ENCODE data around the gene TBC1D3B.
"Not testable (repeated sequence)": the region's sequence is repeated elsewhere in the genome, so short reads cannot be mapped to it uniquely, and the experiment has no call there.

Gene TBC1D3B

GRCh38 chr17:36198831-36199465 lies 22.5 kb upstream of the TBC1D3B start:
- DNase-seq = no peak

- no peak for DNase-seq
Observed at GRCh38 chr17:36197387-36197703, 20.9 kb upstream of the TBC1D3B start.

- DNase-seq = no peak
Observed at GRCh38 chr17:36196131-36196486, 19.7 kb upstream of the TBC1D3B start.

- no peak for DNase-seq
Observed at GRCh38 chr17:36195434-36196130, 19.1 kb upstream of the TBC1D3B start.

GRCh38 chr17:36194832-36195433 lies 18.5 kb upstream of the TBC1D3B start:
- not testable (repeated sequence) for DNase-seq

- not testable (repeated sequence) for DNase-seq
Observed at GRCh38 chr17:36194147-36194831, 17.9 kb upstream of the TBC1D3B start.

GRCh38 chr17:36193216-36193775 lies 16.9 kb upstream of the TBC1D3B start:
- DNase-seq = no peak

GRCh38 chr17:36190549-36191330 lies 14.3 kb upstream of the TBC1D3B start:
- DNase-seq = not testable (repeated sequence)

- not testable (repeated sequence) for DNase-seq
Observed at GRCh38 chr17:36189993-36190392, 13.6 kb upstream of the TBC1D3B start.

GRCh38 chr17:36188891-36189306 lies 12.5 kb upstream of the TBC1D3B start:
- no peak for DNase-seq

- not testable (repeated sequence) for DNase-seq
Observed at GRCh38 chr17:36187943-36188665, 11.7 kb upstream of the TBC1D3B start.

- not testable (repeated sequence) for DNase-seq
Observed at GRCh38 chr17:36186810-36187763, 10.7 kb upstream of the TBC1D3B start.

- DNase-seq = no peak
Observed at GRCh38 chr17:36185416-36185815, 9.0 kb upstream of the TBC1D3B start.

GRCh38 chr17:36184023-36184765 lies 7.8 kb upstream of the TBC1D3B start:
- DNase-seq = no peak

GRCh38 chr17:36183001-36183971 lies 6.8 kb upstream of the TBC1D3B start:
- DNase-seq = no peak

GRCh38 chr17:36182176-36183000 lies 6.0 kb upstream of the TBC1D3B start:
- no peak for DNase-seq

GRCh38 chr17:36181446-36182175 lies 5.2 kb upstream of the TBC1D3B start:
- DNase-seq = not testable (repeated sequence)

Data from NCI-H1092 treated with DMSO at 0.1 percent for 48 hours (cell line).